ENCODE results near the gene UBE2J2.

- no peak for TF ChIP-seq CTCF (IDR thresholded peaks at IDR 0.05)
- no peak for TF ChIP-seq POLR2A (IDR thresholded peaks at IDR 0.05)
Observed at GRCh38 chr1:1298861-1299685, 25.4 kb upstream of the UBE2J2 start.
